ES-I3 (cell line): ENCODE data around the gene RPS18.
"Not testable (repeated sequence)": the region's sequence is repeated elsewhere in the genome, so short reads cannot be mapped to it uniquely, and the experiment has no call there.

Source experiments
- H3K36me3 ChIP-seq: 2 replicates; pipeline ENCODE4 v1.6.1; 2013; ENCODE audit warnings: mild to moderate bottlenecking, low read length, control low read depth, moderate library complexity; ENCODE audit not compliant: insufficient read depth
- H3K4me1 ChIP-seq: 2 replicates; pipeline ENCODE4 v1.6.1; 2013; ENCODE audit warnings: mild to moderate bottlenecking, control low read depth, low read length; ENCODE audit not compliant: insufficient read depth
- H3K9ac ChIP-seq: 2 replicates; pipeline ENCODE4 v1.6.1; 2013; ENCODE audit warnings: low read depth, mild to moderate bottlenecking, low read length, moderate library complexity
- H3K9me3 ChIP-seq: 2 replicates; pipeline ENCODE4 v1.6.1; 2013; ENCODE audit warnings: mild to moderate bottlenecking, low read length, moderate library complexity; ENCODE audit not compliant: control insufficient read depth, insufficient read depth

Gene RPS18

DNA sequence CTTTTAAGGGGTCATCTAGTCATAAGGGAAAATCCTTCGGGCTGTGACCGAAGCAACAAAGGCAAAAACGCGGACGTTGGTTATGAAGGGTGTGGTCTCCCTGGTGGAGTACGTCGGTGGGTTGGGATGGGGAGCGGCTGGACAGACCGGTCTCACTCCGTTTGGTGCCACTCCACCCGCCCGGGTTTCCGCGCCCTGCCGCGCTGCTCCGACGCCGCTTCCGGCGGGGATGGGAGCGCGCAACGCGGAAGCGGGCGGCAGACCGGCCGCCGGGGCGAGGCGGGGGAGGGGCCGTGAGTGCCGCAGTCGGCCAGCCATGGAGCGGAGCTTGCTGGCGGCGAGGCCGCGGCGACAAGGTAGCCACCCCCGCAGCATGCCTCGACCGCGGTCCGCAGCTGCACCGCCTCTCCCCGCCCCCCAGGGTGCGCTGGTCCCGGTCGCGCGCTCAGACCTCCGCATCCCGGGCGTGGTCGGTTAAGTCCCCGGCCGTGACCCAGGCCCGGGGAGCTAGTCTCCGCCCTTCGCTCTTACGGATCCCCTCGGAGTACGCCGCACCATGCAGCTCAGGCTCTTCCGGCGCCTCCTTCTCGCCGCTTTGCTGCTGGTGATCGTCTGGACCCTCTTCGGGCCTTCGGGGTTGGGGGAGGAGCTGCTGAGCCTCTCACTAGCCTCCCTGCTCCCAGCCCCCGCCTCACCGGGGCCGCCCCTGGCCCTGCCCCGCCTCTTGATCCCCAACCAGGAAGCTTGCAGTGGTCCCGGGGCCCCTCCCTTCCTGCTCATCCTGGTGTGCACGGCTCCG, 5.2 kb downstream of the RPS18 start, which contains the start of gene B3GALT4:
Gene B3GALT4, plus strand, starts transcription at position 260 of the 799 bp plus-strand sequence. Its CDS starts 297 bp downstream, at position 557.
- Histone ChIP-seq H3K9me3 (no peaks in the 10 kb centered on the region), H3K4me1 (peaks cover 16% of the 10 kb centered on the region), H3K9ac (peak within 1 kb of the TSS; percentile 64), H3K36me3 (peaks cover 44% of the 10 kb centered on the region)

DNA sequence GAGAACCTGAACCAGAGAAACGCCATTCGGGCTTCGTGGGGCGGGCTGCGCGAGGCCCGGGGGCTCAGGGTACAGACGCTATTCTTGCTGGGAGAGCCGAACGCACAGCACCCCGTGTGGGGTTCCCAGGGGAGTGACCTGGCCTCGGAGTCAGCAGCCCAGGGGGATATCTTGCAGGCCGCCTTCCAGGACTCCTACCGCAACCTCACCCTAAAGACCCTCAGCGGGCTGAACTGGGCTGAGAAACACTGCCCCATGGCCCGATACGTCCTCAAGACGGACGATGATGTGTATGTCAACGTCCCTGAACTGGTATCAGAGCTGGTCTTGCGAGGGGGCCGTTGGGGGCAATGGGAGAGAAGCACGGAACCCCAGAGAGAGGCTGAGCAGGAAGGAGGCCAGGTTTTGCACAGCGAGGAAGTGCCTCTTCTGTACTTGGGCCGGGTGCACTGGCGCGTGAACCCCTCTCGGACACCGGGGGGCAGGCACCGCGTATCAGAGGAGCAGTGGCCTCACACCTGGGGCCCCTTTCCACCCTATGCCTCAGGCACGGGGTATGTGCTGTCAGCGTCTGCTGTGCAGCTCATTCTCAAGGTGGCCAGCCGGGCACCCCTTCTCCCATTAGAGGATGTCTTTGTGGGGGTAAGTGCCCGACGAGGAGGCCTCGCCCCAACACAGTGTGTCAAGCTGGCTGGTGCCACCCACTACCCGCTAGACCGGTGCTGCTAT, 6.0 kb downstream of the RPS18 start:
- H3K4me1 ChIP-seq = peaks cover 16% of the 10 kb centered on the region
- H3K36me3 ChIP-seq = peaks cover 39% of the 10 kb centered on the region
- H3K9ac ChIP-seq = peak overlapping the region; percentile 64
- no peaks in the 10 kb centered on the region for H3K9me3 ChIP-seq

DNA sequence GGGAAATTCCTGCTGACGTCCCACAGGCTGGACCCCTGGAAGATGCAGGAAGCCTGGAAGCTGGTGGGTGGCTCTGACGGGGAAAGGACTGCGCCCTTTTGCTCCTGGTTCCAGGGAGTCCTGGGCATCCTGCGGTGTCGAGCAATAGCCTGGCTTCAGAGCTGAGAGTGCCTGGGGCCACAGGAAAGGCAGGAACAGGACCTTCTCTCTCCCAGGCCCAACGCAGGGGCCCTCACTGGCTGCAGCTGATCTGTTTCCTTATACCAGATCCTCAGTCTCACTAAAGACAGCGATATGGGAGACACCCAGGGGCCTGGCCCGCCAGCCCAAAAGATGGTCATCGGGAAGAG, 6.5 kb downstream of the RPS18 start:
- Histone ChIP-seq H3K9me3 (no peaks in the 10 kb centered on the region), H3K9ac (peak overlapping the region; percentile 64; the same call in 1 of the 2 replicates), H3K36me3 (peaks cover 33% of the 10 kb centered on the region), H3K4me1 (peaks cover 16% of the 10 kb centered on the region)

DNA sequence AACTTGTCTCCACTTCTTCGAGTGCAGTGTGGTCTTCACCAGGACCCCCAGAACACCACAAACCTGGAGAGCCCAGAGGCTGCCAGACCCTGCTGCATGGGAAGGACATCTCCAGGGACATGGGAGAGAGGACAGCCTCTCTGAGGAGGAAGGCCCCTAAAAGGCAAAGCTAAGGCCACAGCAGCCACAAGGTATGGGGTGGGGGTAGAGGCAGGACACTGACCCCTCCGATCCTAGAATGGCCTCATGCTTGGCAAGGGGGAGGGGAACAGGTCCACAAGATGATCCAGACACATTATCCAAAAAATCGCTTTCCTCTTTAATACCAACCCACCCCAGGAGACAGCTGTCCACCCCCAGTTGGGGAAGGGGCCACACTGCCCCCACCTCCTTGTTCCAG, 6.9 kb downstream of the RPS18 start:
- Histone ChIP-seq H3K9ac (no peak overlapping the region), H3K36me3 (peaks cover 29% of the 10 kb centered on the region), H3K4me1 (peaks cover 16% of the 10 kb centered on the region), H3K9me3 (no peaks in the 10 kb centered on the region)

DNA sequence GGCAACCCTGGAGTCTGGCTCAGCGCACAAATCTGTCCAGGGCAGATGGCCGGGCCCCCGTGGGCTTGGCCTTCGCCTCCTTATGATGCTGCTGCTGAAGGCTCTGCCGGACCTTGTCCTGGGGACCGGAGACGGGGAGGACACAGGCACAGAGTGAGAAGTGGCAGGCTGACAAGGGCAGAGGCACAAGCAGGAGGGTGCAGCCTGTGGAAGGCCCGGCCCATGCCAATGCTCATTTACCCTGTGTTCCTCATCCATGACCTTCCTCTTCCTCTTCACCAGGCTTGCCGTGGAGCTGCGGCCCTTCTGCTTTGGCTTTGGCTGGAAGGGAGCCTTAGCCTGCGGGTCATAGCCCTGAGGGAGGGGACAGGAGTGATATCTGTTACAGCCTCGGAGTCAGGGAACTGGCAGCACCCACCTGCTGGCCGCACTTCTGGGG, 7.4 kb downstream of the RPS18 start:
- H3K36me3 ChIP-seq = peaks cover 24% of the 10 kb centered on the region
- H3K9me3 ChIP-seq = no peaks in the 10 kb centered on the region
- peaks cover 13% of the 10 kb centered on the region for H3K4me1 ChIP-seq
- no peak overlapping the region for H3K9ac ChIP-seq

DNA sequence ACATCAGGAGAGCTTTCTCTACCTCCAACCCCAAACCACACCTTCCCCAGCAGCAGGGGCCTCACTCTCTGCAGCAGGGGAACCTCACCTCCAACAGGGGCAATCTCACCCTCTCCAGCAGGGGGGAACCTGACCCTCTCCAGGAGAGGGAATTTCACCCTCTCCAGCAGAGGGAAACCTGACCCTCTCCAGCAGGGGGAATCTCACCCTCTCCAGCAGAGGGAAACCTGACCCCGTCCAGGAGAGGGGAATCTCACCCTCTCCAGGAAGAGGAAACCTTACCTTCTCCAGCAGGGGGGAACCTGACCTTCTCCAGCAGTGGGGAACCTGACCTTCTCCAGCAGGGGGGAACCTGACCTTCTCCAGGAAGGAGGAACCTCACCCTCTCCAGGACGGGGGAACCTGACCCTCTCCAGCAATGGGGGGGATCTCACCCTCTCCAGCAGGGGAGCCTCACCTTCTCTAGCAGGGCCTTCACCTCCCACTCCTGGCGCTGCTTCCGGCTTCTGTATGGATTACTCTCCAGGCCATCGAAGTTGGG, 8.2 kb downstream of the RPS18 start:
- Histone ChIP-seq H3K4me1 (peaks cover 5% of the 10 kb centered on the region), H3K9ac (no peak overlapping the region), H3K36me3 (peaks cover 16% of the 10 kb centered on the region), H3K9me3 (no peaks in the 10 kb centered on the region)

DNA sequence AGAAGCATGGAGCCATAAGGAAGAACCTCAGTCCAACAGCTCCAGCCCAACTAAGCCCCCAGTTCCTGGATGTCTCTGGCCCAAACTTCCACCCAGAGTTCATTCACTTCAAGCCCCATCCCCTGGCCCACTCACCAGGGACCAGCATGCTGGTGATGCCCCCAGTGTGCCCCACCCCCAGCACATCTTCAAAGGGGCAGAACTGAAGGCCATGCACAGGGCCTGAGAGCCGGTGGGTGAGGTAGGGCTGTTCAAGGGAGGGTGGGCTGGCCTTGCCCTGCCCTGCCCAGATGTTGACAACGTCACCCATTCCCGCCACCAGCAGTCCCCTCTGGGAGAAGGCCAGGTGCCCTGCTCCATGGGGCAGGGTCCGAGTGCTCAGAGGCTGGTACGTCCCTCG, 8.7 kb downstream of the RPS18 start:
- Histone ChIP-seq H3K9me3 (no peaks in the 10 kb centered on the region), H3K4me1 (peaks cover 4% of the 10 kb centered on the region; the same call in 1 of the 2 replicates), H3K9ac (no peak overlapping the region), H3K36me3 (peaks cover 12% of the 10 kb centered on the region; the same call in 1 of the 2 replicates)

DNA sequence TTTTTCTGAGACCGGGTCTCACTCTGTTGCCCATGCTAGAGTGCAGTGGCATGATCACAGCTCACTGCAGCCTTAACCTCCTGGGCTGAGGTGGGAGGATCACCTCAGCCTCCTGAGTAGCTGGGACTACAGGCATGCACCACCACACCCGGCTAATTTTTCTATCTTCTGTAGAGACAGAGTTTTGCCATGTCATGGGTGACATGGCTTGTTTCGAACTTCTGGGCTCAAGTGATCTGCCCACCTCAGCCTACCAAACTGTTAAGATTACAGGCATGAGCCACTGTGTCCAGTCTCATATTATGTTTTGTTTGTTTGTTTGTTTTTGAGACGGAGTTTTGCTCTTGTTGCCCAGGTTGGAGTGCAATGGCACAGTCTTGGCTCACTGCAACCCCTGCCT, 13.3 kb downstream of the RPS18 start:
- H3K4me1 ChIP-seq, H3K9me3 ChIP-seq, H3K9ac ChIP-seq, H3K36me3 ChIP-seq: not testable (repeated sequence)

DNA sequence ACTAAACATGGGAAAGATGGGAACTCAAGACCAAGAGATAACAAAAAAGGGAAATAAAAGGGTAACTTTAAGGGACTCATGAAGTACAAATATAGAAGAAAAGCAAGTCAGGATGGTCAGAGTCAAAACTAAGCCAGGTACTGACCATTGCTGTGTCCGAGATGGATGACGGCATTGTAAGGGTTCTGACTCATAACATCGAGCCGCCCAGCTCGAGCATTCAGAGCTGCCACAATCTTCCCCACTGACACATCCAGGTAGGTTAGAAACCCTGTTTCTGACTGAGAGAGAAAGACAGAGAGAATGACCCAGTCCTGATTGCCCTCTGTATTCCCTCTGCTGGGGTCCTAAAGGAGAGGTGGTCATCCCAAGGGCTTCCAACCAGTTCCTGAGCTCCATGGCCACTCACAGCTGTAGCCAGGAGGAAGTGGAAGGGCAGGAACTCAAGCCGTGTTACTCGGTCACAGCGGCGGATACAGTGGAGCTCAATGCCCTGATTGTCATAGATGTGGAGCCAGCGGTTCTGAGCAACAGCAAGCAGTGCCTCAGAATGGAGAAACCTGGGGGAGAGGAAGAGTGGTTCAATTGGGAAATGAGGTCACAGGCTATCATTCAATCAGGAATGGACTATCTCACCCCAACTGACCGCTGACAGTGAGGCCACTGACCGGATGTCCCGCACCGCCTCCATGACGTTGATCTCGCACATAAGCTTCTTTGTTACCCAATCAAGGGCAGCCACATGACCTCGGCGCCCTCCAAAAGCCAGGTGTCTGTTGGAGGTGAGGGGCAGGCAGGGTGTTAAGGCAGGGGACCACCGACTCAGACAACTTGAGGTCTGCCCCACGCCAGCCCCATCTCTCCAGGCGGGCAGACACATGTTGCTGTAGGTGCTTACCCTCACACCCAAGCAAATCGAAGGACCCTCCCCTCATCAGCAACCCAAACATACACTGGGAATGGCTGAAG, 15.4 kb downstream of the RPS18 start:
- H3K4me1 ChIP-seq = no peaks in the 10 kb centered on the region
- no peaks in the 10 kb centered on the region for H3K9me3 ChIP-seq
- peaks cover 7% of the 10 kb centered on the region; the same call in 1 of the 2 replicates for H3K36me3 ChIP-seq
- no peak overlapping the region for H3K9ac ChIP-seq

DNA sequence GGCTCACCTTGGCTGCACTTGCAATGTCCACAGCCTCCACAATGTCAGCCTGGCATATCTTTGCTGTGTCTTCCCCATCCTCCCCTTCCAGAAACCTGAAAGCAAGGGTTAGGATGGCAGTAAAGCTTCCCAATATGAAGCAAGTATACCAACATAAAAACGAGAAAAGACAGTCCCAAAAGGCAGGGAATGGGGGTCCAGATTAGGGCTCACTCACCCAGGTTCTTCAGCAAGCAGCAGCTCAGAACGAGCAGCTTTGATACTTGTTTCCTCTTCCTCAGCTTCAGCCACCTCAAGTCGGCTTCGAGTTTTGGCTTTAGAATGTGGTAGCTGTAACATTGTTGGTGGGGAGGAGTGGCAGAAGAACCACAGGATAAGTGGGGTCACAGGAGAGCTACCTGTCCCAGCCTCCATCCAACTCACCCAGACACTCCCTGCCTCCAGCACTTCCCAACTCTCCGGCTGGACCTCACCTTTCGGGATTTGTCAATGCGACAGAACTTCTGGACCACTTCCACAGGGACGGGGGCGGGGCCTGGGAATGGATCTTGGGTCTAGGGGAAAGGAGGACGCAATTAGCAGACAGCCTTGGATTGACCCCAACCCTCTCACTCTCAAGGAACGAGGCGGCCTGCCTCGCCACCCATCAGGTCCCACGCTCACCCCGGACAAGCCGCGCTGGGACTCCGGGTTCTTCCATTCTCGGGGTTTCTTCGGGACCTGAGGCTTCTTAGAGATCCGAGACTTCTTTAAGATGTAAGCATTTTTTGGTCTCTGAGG, 16.5 kb downstream of the RPS18 start:
- Histone ChIP-seq H3K9ac (peak overlapping the region; percentile 75), H3K4me1 (no peaks in the 10 kb centered on the region), H3K9me3 (no peaks in the 10 kb centered on the region), H3K36me3 (peaks cover 7% of the 10 kb centered on the region; the same call in 1 of the 2 replicates)

DNA sequence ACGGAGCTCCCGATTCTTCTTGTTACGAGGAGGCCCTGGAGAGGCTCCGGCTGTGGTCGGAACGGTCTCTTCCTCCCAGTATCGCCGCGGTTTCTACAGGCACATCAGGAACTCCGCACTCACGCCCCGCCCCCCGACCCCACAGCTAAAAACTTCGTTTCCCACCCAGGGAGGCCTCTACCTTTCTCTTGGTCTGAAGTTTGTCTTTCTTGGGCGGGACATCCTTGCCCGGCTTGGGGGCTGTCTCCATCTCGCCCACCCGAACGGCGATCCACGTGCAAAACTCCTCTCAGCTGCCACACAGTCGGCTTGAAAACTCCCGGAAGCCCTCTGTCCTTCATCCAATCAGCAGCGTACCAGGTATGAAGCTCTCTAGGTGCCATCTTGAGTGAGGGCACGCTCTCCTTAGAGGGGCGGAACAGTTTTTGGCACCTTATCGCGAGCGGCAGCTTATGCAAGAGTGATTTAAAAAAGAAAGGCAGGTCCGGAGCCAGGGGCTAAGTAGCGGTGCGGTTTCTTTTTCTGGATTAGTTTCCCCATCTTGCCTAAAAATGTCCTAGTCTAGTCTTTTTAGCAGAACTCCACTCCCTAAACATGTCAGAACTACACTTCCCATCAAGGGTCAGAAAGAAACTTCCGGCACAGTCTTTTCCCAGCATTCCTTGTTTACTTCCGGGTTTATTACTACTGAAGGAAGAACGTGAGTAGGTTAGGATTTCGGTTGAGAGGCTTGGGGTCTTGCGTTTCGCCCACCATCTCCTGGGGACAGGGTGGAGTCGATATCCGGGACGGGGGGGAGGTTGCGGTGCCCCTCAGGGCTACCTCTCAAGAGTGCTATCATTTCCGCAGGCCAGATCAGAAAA, 17.3 kb downstream of the RPS18 start, which contains the start of the genes PFDN6 and WDR46:
Gene PFDN6, plus strand, starts transcription at position 681 of the 863 bp plus-strand sequence. CDS start 256 bp downstream, outside the sequence.
Gene WDR46, minus strand, starts transcription at position 319 of the 863 bp plus-strand sequence. Its CDS starts 69 bp downstream, at position 250.
- no peaks in the 10 kb centered on the region for H3K4me1 ChIP-seq
- H3K9ac ChIP-seq = peak within 1 kb of the TSS; percentile 75
- H3K9me3 ChIP-seq = no peaks in the 10 kb centered on the region
- H3K36me3 ChIP-seq = peaks cover 7% of the 10 kb centered on the region; the same call in 1 of the 2 replicates

DNA sequence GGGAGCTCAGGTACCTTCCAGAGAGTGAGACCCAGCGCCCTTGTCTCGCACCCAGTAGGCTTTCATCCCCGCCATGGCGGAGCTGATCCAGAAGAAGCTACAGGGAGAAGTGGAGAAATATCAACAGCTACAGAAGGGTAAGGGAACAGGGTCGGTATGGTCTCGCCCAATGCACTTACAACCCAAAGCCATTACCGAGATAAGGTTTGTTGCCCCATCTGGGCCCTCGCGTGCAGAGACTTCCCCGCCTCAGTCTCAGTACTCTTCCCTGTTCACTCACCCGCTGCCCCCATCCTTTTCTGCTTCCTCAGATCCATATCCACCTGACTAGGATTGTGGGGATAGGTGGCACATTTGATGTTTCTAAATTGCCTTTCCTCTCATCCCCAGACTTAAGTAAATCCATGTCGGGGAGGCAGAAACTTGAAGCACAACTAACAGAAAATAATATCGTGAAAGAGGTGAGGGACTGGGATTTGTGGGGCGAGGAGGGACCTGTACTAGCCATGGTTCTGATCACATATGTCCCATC, 18.0 kb downstream of the RPS18 start:
- peak overlapping the region; percentile 75 for H3K9ac ChIP-seq
- peaks cover 7% of the 10 kb centered on the region; the same call in 1 of the 2 replicates for H3K36me3 ChIP-seq
- H3K9me3 ChIP-seq = no peaks in the 10 kb centered on the region
- H3K4me1 ChIP-seq = no peaks in the 10 kb centered on the region
